Bronchus fibroblast of lung (primary cell): ENCODE results near the gene DNAAF5. TPM values are rescaled to one million over a fixed set of nuclear protein-coding genes. Genes with fewer than 3 reads are reported as not detected.

Experiments
- total RNA-seq: library from RNA; depleted of rRNA; stranded (reverse); fragments of >200 nt; gene quantifications from 2 replicates; pipeline ENCODE4 v1.2.3, GENCODE V29; 2015

The DNAAF5 gene
- 47.4 and 50.3 TPM in 2 replicates for total RNA-seq

GRCh38 chr7:726084-726853 lies at the start of gene DNAAF5:
Gene DNAAF5, plus strand, starts transcription at chr7:726699. Its CDS starts 22 bp downstream, at chr7:726721.

GRCh38 chr7:727104-727805 lies 756 bp downstream of the DNAAF5 start, which contains the start of gene PRKAR1B:
Gene PRKAR1B, minus strand, starts transcription at chr7:727281. Its CDS starts 15,776 bp downstream, at chr7:711505.

GRCh38 chr7:832167-832967 lies 105.9 kb downstream of the DNAAF5 start, which contains the start of gene SUN1:
Gene SUN1, plus strand, starts transcription at chr7:832476. Its CDS starts 49 bp downstream, at chr7:832525.

Other genes starting within 250 kb of the DNAAF5 start
- gene PDGFA, start 206.9 kb upstream of the DNAAF5 start, total RNA-seq: 4.2 and 6.1 TPM in 2 replicates
- gene PRKAR1B, start 582 bp downstream of the DNAAF5 start, total RNA-seq: 10.3 and 11.4 TPM in 2 replicates
- gene SUN1, start 105.8 kb downstream of the DNAAF5 start, total RNA-seq: 99.0 and 124 TPM in 2 replicates
- gene GET4, start 149.9 kb downstream of the DNAAF5 start, total RNA-seq: 19.5 and 22.7 TPM in 2 replicates
- gene ADAP1, start 228.0 kb downstream of the DNAAF5 start, total RNA-seq: 0.84 and 1.3 TPM in 2 replicates
- 2.7 and 3.9 TPM in 2 replicates for gene COX19, start 248.8 kb downstream of the DNAAF5 start, total RNA-seq